GM19025 (cell line): ENCODE data around the gene RXRB.
"Not testable (repeated sequence)": the region's sequence is repeated elsewhere in the genome, so short reads cannot be mapped to it uniquely, and the experiment has no call there.

ENCODE experiments used
- ATAC-seq: cut with Tn5 transposase; IDR thresholded peaks from one replicate; pipeline ENCODE4 v1.9.1; 2021; ENCODE audit warnings: mild to moderate bottlenecking, low read depth, moderate library complexity; ENCODE audit not compliant: unreplicated experiment

Gene RXRB

DNA sequence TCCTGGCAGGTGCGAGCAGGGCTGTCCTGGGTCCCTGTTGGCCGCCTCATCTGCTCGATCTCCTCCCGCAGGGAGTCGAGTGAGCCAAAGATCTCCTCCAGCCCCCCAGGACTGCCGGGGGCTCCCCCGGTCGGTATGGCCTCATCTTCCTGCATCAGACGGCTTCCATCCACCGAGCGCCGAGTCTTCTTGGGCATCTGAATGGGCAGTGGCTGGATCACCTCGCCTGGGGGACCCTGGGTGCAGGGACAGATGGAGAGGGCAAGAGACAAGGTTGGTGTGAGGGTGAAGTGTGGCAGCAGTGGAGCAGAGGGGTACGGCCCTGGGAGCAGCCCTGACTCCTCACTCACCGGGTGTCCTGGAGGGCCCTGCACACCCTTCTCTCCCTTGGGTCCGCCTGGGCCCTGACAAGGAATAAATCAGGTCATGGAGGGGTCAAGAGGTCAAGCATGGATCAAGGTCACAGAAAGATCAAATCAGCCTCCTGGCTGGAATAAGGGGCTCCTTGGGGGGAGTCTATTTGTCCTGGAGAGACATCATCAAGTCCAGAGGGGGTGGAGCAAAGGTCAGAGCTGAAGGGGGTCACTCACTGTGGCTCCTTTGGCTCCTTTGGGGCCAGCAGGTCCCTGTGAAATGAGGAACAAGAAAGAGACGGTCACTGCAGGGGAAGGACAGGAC lies 34.7 kb downstream of the RXRB start:
- ATAC-seq, result no peak

GRCh38 chr6:33164665-33165373 lies 35.6 kb downstream of the RXRB start:
- ATAC-seq, result no peak

GRCh38 chr6:33164176-33164575 lies 36.3 kb downstream of the RXRB start:
- ATAC-seq, result no peak

DNA sequence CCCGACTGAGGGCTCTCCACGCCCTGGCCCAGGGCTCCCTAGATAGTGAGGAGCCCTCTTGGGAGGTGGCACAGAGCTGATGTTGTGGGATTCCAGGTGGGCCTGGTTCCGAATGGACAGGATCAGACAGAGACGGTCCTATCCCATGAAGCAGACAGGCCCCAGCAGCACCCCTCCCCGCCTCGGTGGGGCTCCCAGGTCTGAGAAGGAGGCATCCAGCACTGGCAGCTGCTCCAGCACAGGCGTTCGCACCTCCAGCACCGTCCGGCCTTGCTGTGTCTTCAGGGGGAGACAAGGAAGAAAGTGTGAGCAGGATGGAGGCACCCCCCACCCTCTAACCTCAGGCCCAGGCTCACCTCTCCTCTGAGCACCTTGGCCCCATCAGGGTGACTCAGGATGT lies 36.9 kb downstream of the RXRB start:
- no peak for ATAC-seq

DNA sequence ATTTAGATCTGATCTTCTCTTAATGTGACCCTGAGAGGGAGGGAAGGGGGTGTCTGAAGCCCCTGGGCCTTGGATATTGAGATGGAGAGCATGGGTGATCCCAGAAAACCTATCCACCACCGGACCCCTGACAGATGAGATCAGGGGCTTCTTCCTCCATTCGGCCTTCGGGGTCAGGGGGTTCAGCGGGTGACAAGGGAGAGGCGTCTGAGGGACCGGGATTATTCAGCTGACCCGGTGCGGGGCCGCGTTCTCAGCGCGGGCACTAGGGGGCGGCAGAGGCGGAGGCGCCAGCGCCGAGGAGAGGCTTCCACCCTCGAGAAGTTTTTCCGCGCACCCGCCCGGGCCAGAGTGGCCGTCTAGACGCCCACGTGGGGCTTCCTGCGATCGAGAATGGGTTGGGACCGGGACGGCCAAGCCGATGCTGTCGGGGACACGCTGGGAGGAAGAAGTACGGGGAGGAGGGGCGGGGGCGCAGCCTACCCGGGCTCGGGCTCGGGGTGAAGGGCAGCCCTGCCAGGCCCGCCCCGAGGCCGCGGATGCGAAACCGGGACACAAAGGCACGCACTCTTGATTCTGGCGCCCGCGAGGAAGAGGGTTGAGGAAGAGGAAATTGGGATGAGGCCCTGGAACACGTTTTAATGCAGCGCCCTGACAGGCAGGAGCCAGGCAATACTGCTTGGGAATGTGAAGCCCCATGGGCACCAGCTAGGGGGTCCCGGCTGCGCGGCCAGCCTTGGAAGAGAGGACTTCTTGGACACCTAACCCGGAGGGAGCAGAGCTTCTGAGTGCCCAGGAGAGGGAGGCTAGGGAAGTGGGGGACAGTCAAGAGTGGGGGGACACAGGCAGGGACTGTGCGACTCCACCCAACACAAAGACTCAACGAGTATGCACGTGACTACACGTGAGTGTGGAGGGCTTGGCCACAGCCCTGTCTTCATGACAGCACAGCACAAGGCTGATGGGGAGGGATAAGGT lies 38.8 kb downstream of the RXRB start:
- peak; percentile 60 for ATAC-seq

DNA sequence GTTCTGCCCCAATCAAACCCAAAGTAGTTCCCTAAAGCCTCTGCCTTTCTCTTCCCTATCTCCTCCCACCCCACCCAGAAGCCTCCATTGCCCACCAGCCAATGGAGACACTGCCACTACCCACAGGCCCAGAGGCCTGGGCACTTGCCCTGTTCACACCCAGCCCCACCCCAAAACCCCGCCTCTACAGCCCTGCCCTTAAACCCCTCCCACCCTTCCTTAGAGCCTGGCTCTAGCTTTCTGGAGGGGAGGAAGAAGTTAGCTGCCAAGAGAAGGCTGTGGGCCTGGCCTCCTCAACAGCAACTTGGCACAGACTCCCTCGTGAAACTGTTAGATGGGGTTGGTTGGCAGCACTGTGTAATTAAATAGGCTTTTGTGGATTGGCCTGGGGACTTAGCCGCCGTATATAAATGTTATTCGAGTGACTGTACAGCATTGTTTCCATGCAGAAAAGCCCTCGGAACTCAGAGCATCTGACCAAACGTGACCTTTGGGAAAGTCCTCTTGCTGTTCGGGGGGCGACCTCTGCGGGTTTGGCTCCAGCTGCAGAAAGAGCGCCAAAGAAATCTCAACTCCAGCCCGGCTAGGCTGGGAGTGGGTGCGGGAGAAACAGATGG lies 39.6 kb downstream of the RXRB start:
- no peak for ATAC-seq

GRCh38 chr6:33160096-33160495 lies 40.4 kb downstream of the RXRB start:
- ATAC-seq, result no peak

DNA sequence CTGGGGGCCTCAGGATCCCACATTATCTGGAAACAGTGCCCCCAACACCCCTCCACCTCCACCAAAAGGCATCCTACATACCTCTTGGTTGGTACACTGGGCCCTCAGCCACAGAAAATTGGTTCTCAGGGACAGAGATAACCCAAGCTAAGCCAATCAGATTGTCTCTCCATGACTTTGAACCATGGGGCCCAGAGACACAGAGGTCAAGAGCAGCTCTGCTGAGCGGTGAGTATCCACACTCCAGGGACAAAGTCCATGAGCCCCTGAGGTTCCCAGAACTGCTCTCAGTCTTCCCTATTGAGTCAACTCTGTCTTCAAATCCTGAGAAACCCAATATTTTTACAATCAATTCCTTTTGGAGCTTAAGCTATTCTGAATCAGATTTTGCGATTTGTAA lies 43.5 kb downstream of the RXRB start:
- no peak for ATAC-seq

GRCh38 chr6:33156561-33156960 lies 43.9 kb downstream of the RXRB start:
- ATAC-seq, result no peak

DNA sequence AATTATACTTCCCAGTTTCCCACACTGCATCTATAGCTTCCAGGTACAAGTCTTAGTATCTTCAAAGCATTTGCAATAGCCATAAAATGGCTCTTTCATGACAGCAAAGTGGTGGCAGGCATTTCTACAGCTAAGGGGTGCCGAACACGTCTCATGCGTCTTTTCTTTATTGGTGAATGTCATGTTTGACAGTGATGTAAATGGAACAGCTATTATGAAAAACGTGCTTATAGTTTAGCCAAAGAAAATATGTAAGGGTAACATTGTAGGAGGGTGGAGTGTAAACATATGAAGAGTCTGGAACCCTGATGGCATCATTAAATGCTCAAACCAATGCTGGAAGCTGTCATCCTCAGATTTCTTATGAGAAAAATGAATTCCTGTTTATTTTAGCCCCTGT lies 46.1 kb downstream of the RXRB start:
- ATAC-seq, result no peak

DNA sequence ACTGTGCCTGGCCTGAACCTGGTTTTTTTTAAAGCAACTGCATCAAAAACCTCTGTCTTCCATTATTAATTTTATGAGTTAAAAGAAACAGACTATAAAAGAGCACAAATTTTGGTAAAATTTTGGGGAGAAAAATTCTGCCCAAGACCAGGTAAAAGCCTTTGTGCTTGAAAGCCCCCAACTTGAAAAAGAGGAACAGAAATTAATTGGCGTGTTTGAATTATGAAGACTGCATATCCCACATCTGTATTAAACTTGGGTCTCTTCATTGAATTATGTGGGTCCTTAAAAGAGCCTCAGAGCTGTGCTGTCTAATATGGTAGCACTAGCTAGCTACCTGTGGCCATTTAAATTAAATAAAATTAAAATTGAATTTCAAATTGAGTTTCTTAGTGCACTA lies 49.4 kb downstream of the RXRB start:
- no peak for ATAC-seq

DNA sequence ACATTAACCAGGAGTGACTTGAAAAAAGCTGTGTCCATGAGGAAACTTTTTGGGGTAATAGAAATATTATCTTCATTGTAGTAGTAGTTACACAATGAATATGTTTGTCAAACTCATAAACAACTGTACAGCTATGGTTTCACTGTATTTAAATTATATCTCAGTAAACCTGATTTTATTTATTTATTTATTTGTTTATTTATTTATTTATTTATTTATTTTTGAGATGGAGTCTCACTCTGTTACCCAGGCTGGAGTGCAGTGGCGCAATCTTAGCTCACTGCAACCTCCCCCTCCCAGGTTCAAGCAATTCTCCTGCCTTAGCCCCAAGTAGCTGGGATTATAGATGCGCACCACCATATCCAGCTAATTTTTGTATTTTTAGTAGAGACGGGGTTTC lies 49.9 kb downstream of the RXRB start:
- not testable (repeated sequence) for ATAC-seq

GRCh38 chr6:33147807-33148666 lies 52.4 kb downstream of the RXRB start:
- no peak for ATAC-seq

GRCh38 chr6:33144373-33144772 lies 56.1 kb downstream of the RXRB start:
- no peak for ATAC-seq
